ENCODE results near the gene DNAJB1.
A peak's percentile ranks its signal among the peaks of the same experiment; 100 is the strongest.
"Not testable (repeated sequence)": the region's sequence is repeated elsewhere in the genome, so short reads cannot be mapped to it uniquely, and the experiment has no call there.

The DNAJB1 gene

GRCh38 chr19:14560776-14561108 lies 42.5 kb upstream of the DNAJB1 start:
- ATAC-seq (replicated peaks; ENCODE audit: extremely low read depth, poor library complexity, severe bottlenecking) (no peak), DNase-seq (ENCODE audit: low spot score in 2 of 2) (no peak)
- peaks cover 15% of the 10 kb centered on the region for H3K36me3 Mint-ChIP-seq (ENCODE audit: insufficient read depth)
- peaks cover 32% of the 10 kb centered on the region for H3K4me1 Mint-ChIP-seq
- no peaks in the 10 kb centered on the region for H3K27me3 Mint-ChIP-seq
- no peaks in the 10 kb centered on the region for H3K9me3 Mint-ChIP-seq
- H3K4me3 Mint-ChIP-seq = no peak overlapping the region
- no peak overlapping the region for H3K27ac Mint-ChIP-seq (ENCODE audit: low read depth)

GRCh38 chr19:14559916-14560775 lies 41.9 kb upstream of the DNAJB1 start:
- no peak for ATAC-seq (replicated peaks; ENCODE audit: extremely low read depth, poor library complexity, severe bottlenecking)
- Mint-ChIP-seq H3K27ac (ENCODE audit: low read depth) (no peak overlapping the region), H3K27me3 (no peaks in the 10 kb centered on the region), H3K4me3 (no peak overlapping the region), H3K9me3 (no peaks in the 10 kb centered on the region), H3K4me1 (peaks cover 33% of the 10 kb centered on the region), H3K36me3 (ENCODE audit: insufficient read depth) (peaks cover 10% of the 10 kb centered on the region)
- no peak for DNase-seq (ENCODE audit: low spot score in 2 of 2)

- Mint-ChIP-seq H3K4me3 (no peak overlapping the region), H3K36me3 (ENCODE audit: insufficient read depth) (peaks cover 6% of the 10 kb centered on the region), H3K9me3 (no peaks in the 10 kb centered on the region), H3K4me1 (peaks cover 33% of the 10 kb centered on the region), H3K27ac (ENCODE audit: low read depth) (no peak overlapping the region), H3K27me3 (no peaks in the 10 kb centered on the region)
- ATAC-seq (replicated peaks; ENCODE audit: extremely low read depth, poor library complexity, severe bottlenecking) = no peak
- DNase-seq (ENCODE audit: low spot score in 2 of 2) = no peak
These were observed 40.3 kb upstream of the DNAJB1 start for GRCh38 chr19:14558370-14559066.

- ATAC-seq (replicated peaks; ENCODE audit: extremely low read depth, poor library complexity, severe bottlenecking) (peak; percentile 70), DNase-seq (ENCODE audit: low spot score in 2 of 2) (peak; percentile 42 to 52)
- Mint-ChIP-seq H3K36me3 (ENCODE audit: insufficient read depth) (peaks cover 9% of the 10 kb centered on the region), H3K4me3 (peak overlapping the region; percentile 61), H3K9me3 (no peaks in the 10 kb centered on the region), H3K27me3 (no peaks in the 10 kb centered on the region), H3K27ac (ENCODE audit: low read depth) (peak overlapping the region; percentile 77), H3K4me1 (peaks cover 38% of the 10 kb centered on the region)
These were observed 38.5 kb upstream of the DNAJB1 start for GRCh38 chr19:14556662-14557188.

- H3K4me1 Mint-ChIP-seq = peaks cover 44% of the 10 kb centered on the region
- no peaks in the 10 kb centered on the region for H3K27me3 Mint-ChIP-seq
- no peaks in the 10 kb centered on the region for H3K9me3 Mint-ChIP-seq
- peak overlapping the region; percentile 61 for H3K4me3 Mint-ChIP-seq
- H3K36me3 Mint-ChIP-seq (ENCODE audit: insufficient read depth) = peaks cover 11% of the 10 kb centered on the region
- ATAC-seq (replicated peaks; ENCODE audit: extremely low read depth, poor library complexity, severe bottlenecking) (no peak), DNase-seq (ENCODE audit: low spot score in 2 of 2) (no peak)
- H3K27ac Mint-ChIP-seq (ENCODE audit: low read depth) = peak overlapping the region; percentile 77
These were observed 37.9 kb upstream of the DNAJB1 start for GRCh38 chr19:14555918-14556661.

- Mint-ChIP-seq H3K4me1 (peaks cover 50% of the 10 kb centered on the region), H3K36me3 (ENCODE audit: insufficient read depth) (peaks cover 14% of the 10 kb centered on the region), H3K27me3 (no peaks in the 10 kb centered on the region), H3K27ac (ENCODE audit: low read depth) (peak overlapping the region; percentile 46), H3K4me3 (no peak overlapping the region), H3K9me3 (no peaks in the 10 kb centered on the region)
- ATAC-seq (replicated peaks; ENCODE audit: extremely low read depth, poor library complexity, severe bottlenecking) = no peak
- DNase-seq (ENCODE audit: low spot score in 2 of 2) = no peak
These were observed 36.2 kb upstream of the DNAJB1 start for GRCh38 chr19:14554382-14554812.

GRCh38 chr19:14553939-14554243 lies 35.7 kb upstream of the DNAJB1 start:
- no peak for ATAC-seq (replicated peaks; ENCODE audit: extremely low read depth, poor library complexity, severe bottlenecking)
- no peak for DNase-seq (ENCODE audit: low spot score in 2 of 2)
- Mint-ChIP-seq H3K36me3 (ENCODE audit: insufficient read depth) (peaks cover 17% of the 10 kb centered on the region), H3K4me3 (no peak overlapping the region), H3K9me3 (no peaks in the 10 kb centered on the region), H3K27me3 (no peaks in the 10 kb centered on the region), H3K4me1 (peaks cover 50% of the 10 kb centered on the region), H3K27ac (ENCODE audit: low read depth) (no peak overlapping the region)

- Mint-ChIP-seq H3K4me3 (no peak overlapping the region), H3K36me3 (ENCODE audit: insufficient read depth) (peaks cover 21% of the 10 kb centered on the region), H3K9me3 (no peaks in the 10 kb centered on the region), H3K4me1 (peaks cover 50% of the 10 kb centered on the region), H3K27me3 (no peaks in the 10 kb centered on the region), H3K27ac (ENCODE audit: low read depth) (no peak overlapping the region)
- no peak for ATAC-seq (replicated peaks; ENCODE audit: extremely low read depth, poor library complexity, severe bottlenecking)
- DNase-seq (ENCODE audit: low spot score in 2 of 2) = no peak
These were observed 35.1 kb upstream of the DNAJB1 start for GRCh38 chr19:14553042-14553938.

GRCh38 chr19:14552006-14552360 lies 33.8 kb upstream of the DNAJB1 start:
- Mint-ChIP-seq H3K4me1 (peaks cover 50% of the 10 kb centered on the region), H3K27ac (ENCODE audit: low read depth) (peak overlapping the region; percentile 94), H3K4me3 (peak overlapping the region; percentile 55), H3K36me3 (ENCODE audit: insufficient read depth) (peaks cover 23% of the 10 kb centered on the region)
- not testable (repeated sequence) for DNase-seq (ENCODE audit: low spot score in 2 of 2); H3K27me3 Mint-ChIP-seq; H3K9me3 Mint-ChIP-seq; ATAC-seq (replicated peaks; ENCODE audit: extremely low read depth, poor library complexity, severe bottlenecking)

- not testable (repeated sequence) for H3K27me3 Mint-ChIP-seq
- peak overlapping the region; percentile 94 for H3K27ac Mint-ChIP-seq (ENCODE audit: low read depth)
These were observed 33.2 kb upstream of the DNAJB1 start for GRCh38 chr19:14551134-14552005.

GRCh38 chr19:14550201-14550754 lies 32.1 kb upstream of the DNAJB1 start:
- no peak overlapping the region for H3K4me3 Mint-ChIP-seq

More at GRCh38 chr19:14551134-14552005, 33.2 kb upstream of the DNAJB1 start:
- H3K9me3 Mint-ChIP-seq = not testable (repeated sequence)
- Mint-ChIP-seq H3K36me3 (ENCODE audit: insufficient read depth) (peaks cover 21% of the 10 kb centered on the region), H3K4me1 (peaks cover 44% of the 10 kb centered on the region), H3K4me3 (peak overlapping the region; percentile 55)
- ATAC-seq (replicated peaks; ENCODE audit: extremely low read depth, poor library complexity, severe bottlenecking) (peak; percentile 100), DNase-seq (ENCODE audit: low spot score in 2 of 2) (peak; percentile 58 to 78)

More at GRCh38 chr19:14550201-14550754, 32.1 kb upstream of the DNAJB1 start:
- no peak for ATAC-seq (replicated peaks; ENCODE audit: extremely low read depth, poor library complexity, severe bottlenecking)
- Mint-ChIP-seq H3K9me3 (no peaks in the 10 kb centered on the region), H3K27ac (ENCODE audit: low read depth) (peak overlapping the region; percentile 2), H3K27me3 (no peaks in the 10 kb centered on the region), H3K36me3 (ENCODE audit: insufficient read depth) (peaks cover 28% of the 10 kb centered on the region), H3K4me1 (peaks cover 43% of the 10 kb centered on the region)
- no peak for DNase-seq (ENCODE audit: low spot score in 2 of 2)
